ENCODE data around the gene BLOC1S5.

GRCh38 chr6:8085053-8085511 lies 20.9 kb upstream of the BLOC1S5 start:
- TF ChIP-seq, protein P1, sequence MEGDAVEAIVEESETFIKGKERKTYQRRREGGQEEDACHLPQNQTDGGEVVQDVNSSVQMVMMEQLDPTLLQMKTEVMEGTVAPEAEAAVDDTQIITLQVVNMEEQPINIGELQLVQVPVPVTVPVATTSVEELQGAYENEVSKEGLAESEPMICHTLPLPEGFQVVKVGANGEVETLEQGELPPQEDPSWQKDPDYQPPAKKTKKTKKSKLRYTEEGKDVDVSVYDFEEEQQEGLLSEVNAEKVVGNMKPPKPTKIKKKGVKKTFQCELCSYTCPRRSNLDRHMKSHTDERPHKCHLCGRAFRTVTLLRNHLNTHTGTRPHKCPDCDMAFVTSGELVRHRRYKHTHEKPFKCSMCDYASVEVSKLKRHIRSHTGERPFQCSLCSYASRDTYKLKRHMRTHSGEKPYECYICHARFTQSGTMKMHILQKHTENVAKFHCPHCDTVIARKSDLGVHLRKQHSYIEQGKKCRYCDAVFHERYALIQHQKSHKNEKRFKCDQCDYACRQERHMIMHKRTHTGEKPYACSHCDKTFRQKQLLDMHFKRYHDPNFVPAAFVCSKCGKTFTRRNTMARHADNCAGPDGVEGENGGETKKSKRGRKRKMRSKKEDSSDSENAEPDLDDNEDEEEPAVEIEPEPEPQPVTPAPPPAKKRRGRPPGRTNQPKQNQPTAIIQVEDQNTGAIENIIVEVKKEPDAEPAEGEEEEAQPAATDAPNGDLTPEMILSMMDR (IDR thresholded peaks at IDR 0.05) = no peak
- no peak for TF ChIP-seq POLR2A (IDR thresholded peaks at IDR 0.05)
- no peak for TF ChIP-seq POLR2AphosphoS5 (IDR thresholded peaks at IDR 0.05)
